Smooth muscle cell (in vitro differentiated cells): Measurements from ENCODE around the gene GALNT1. TPM values are rescaled to one million over a fixed set of nuclear protein-coding genes. Genes with fewer than 3 reads are reported as not detected.

Experiments used
- DNase-seq: peaks from one replicate; lab custom pipeline; 2025; ENCODE audit not compliant: unreplicated experiment; lab: John Stamatoyannopoulos, UW
- H2AFZ ChIP-seq: fragments of 200-600 bp; sonication (generic); 2 replicates; pipeline ENCODE4 v1.6.0; 2016; ENCODE audit warnings: antibody characterized with exemption, low read depth, mild to moderate bottlenecking
- H3F3A ChIP-seq: fragments of 200-600 bp; sonication (generic); 2 replicates; pipeline ENCODE4 v1.6.0; 2017; ENCODE audit warnings: antibody characterized with exemption, low read depth
- H3K27ac ChIP-seq: fragments of 200-600 bp; sonication (generic); 2 replicates; pipeline ENCODE4 v1.5.1; 2016; ENCODE audit warnings: low read depth, mild to moderate bottlenecking
- H3K27me3 ChIP-seq: fragments of 200-600 bp; sonication (generic); 2 replicates; pipeline ENCODE4 v1.6.1; 2016; ENCODE audit warnings: low read depth, mild to moderate bottlenecking
- H3K36me3 ChIP-seq: fragments of 200-600 bp; sonication (generic); 2 replicates; pipeline ENCODE4 v1.5.1; 2016; ENCODE audit warnings: low read depth
- H3K4me1 ChIP-seq: fragments of 200-600 bp; sonication (generic); 2 replicates; pipeline ENCODE4 v1.5.1; 2016; ENCODE audit warnings: low read depth
- H3K4me2 ChIP-seq: fragments of 200-600 bp; sonication (generic); 2 replicates; pipeline ENCODE4 v1.6.0; 2016; ENCODE audit warnings: mild to moderate bottlenecking
- H3K4me3 ChIP-seq: fragments of 200-600 bp; sonication (generic); 2 replicates; pipeline ENCODE4 v1.5.1; 2016; ENCODE audit warnings: mild to moderate bottlenecking
- H3K79me2 ChIP-seq: fragments of 200-600 bp; sonication (generic); 2 replicates; pipeline ENCODE4 v1.6.0; 2016; ENCODE audit warnings: low read depth, mild to moderate bottlenecking
- H3K9ac ChIP-seq: fragments of 200-600 bp; sonication (generic); 2 replicates; pipeline ENCODE4 v1.6.0; 2016; ENCODE audit warnings: low read depth
- H3K9me3 ChIP-seq: fragments of 200-600 bp; sonication (generic); replicated peaks from 2 replicates; pipeline ENCODE4 v1.5.1; 2016; ENCODE audit warnings: low read depth
- H4K20me1 ChIP-seq: fragments of 200-600 bp; sonication (generic); 2 replicates; pipeline ENCODE4 v1.6.0; 2016; ENCODE audit warnings: low read depth
- CTCF ChIP-seq: fragments of 200-600 bp; sonication (generic); IDR thresholded peaks from 2 replicates; pipeline ENCODE4 v1.5.1; 2017; ENCODE audit warnings: borderline replicate concordance, mild to moderate bottlenecking, antibody characterized with exemption; ENCODE audit not compliant: insufficient read depth, poor library complexity, severe bottlenecking
- WGBS: methylation state at CpG from one replicate; pipeline ENCODE4 v1.1.7; 2016; ENCODE audit warnings: low lambda C conversion rate; 5-methylcytosine and 5-hydroxymethylcytosine counted together
- polyA plus RNA-seq: library from polyadenylated mRNA; unstranded; fragments of >200 nt; fragmentation: Nextera tagmentation; extraction: Ambion mirVana; gene quantifications from 2 replicates; pipeline ENCODE4 v1.2.1, GENCODE V29; 2016
- total RNA-seq: library from RNA; depleted of rRNA; stranded (reverse); fragments of >200 nt; gene quantifications from 2 replicates; pipeline ENCODE4 v1.2.3, GENCODE V29; 2014

The GALNT1 gene
- total and polyA plus RNA-seq, 2 experiments from 2014 or later: 151 to 195 TPM

GRCh38 chr18:35597758-35598157, 16.2 kb downstream of the GALNT1 start:
- peaks cover 5% of the 10 kb centered on the region for H3K4me1 ChIP-seq
- 100% methylated on average over 2 of the region's 4 CpGs for WGBS
- no peak overlapping the region for H3K4me3 ChIP-seq
- H3K27me3 ChIP-seq: no peaks in the 10 kb centered on the region
- DNase-seq: no peak
- H3K27ac ChIP-seq: no peak overlapping the region
- no peak for TF ChIP-seq CTCF
- H3K9me3 ChIP-seq: peaks cover 16% of the 10 kb centered on the region
- H4K20me1 ChIP-seq: peaks cover 44% of the 10 kb centered on the region
- H3F3A ChIP-seq: no peaks in the 10 kb centered on the region
- peaks cover 98% of the 10 kb centered on the region for H3K79me2 ChIP-seq
- H3K4me2 ChIP-seq: no peak overlapping the region
- no peak overlapping the region for H3K9ac ChIP-seq
- no peak overlapping the region for H2AFZ ChIP-seq
- peaks cover 8% of the 10 kb centered on the region for H3K36me3 ChIP-seq

DNA sequence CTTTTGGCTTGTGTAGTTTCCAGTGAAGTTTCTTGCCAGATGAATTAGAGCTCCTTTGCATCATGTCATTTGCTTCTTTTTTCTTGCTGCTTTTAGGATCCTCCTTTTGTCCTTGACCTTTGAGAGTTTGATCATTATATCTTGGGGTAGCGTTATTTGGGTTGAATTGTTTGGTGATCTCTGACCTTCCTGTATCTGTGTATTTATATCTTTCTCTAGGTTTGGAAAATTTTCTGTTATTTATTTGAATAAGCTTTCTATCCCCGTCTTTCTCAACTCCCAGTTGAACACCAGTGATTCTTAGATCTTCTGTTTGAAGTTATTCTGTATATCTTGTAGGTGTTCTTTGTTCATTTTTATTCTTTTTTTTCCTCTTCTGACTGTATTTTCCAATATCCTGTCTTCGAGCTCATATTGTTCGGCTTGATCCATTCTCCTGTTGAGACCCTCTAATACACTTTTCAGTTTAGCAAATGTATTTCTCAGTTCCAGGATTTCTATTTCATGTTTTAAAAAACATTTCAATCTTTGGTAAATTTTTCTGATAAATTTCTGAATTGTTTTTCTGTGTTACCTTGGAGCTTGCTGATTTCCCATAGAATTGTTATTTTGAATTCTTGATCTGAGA, 20.8 kb downstream of the GALNT1 start:
- WGBS: 96% methylated on average over 4 of the region's 4 CpGs
- H3K9ac ChIP-seq: no peak overlapping the region

DNA sequence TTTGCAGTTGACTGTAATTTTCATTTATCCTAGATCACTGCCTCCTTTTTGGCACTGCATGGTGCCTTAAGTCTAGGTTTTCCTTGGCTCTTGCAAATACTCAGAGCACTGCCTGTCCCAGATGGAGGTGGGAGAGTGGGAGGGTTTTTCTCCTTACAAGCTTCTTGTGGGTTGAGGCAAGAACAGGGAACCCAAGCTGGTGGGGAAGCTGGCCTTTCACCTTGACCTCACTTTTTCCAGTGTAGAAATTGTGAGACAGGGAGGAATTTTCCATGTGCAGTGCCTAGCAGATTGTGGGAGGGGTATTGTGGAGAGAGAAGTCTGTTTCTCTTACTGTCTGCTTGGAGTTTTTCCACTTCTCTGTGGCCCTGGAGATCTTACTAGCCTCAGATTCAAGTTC, 21.5 kb downstream of the GALNT1 start:
- H3K4me2 ChIP-seq: no peak overlapping the region
- peaks cover 18% of the 10 kb centered on the region for H3K9me3 ChIP-seq
- TF ChIP-seq CTCF: no peak
- peaks cover 32% of the 10 kb centered on the region for H4K20me1 ChIP-seq
- peaks cover 100% of the 10 kb centered on the region for H3K79me2 ChIP-seq
- no peak overlapping the region for H3K9ac ChIP-seq
- no peak for DNase-seq
- no peaks in the 10 kb centered on the region for H3F3A ChIP-seq
- H3K36me3 ChIP-seq: peaks cover 8% of the 10 kb centered on the region
- H3K27ac ChIP-seq: no peak overlapping the region
- H3K4me1 ChIP-seq: no peaks in the 10 kb centered on the region
- no peak overlapping the region for H3K4me3 ChIP-seq
- no peaks in the 10 kb centered on the region for H3K27me3 ChIP-seq
- H2AFZ ChIP-seq: no peak overlapping the region

More for the DNA sequence above, 20.8 kb downstream of the GALNT1 start:
- no peaks in the 10 kb centered on the region for H3K4me1 ChIP-seq
- peaks cover 98% of the 10 kb centered on the region for H3K79me2 ChIP-seq
- no peak overlapping the region for H2AFZ ChIP-seq
- DNase-seq: no peak
- H3F3A ChIP-seq: no peaks in the 10 kb centered on the region
- no peaks in the 10 kb centered on the region for H3K27me3 ChIP-seq
- H4K20me1 ChIP-seq: peaks cover 31% of the 10 kb centered on the region
- no peak for TF ChIP-seq CTCF
- H3K36me3 ChIP-seq: peaks cover 8% of the 10 kb centered on the region
- no peak overlapping the region for H3K4me3 ChIP-seq
- H3K27ac ChIP-seq: no peak overlapping the region
- H3K9me3 ChIP-seq: peaks cover 18% of the 10 kb centered on the region
- no peak overlapping the region for H3K4me2 ChIP-seq

DNA sequence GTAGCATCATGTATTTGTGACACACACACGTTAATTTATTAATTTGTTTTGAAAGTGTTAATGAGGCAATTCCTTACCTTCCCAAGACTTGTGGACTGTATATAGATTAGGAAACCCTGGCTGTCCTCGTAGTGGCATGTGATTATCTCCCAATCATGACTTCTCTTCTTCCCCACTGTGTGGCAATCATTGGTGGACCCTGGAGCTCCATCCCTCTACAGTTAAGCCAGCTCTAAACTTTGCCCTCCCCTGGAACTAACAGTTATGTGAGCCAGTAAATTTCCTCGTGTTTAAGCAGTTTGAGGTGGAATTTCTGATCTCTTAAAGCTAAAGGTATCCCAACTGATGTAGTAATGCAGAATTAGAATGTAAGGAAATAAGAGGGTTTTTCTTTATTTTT, 22.0 kb downstream of the GALNT1 start:
- Histone ChIP-seq H3K9me3 (peaks cover 18% of the 10 kb centered on the region), H3K27me3 (no peaks in the 10 kb centered on the region), H4K20me1 (peaks cover 37% of the 10 kb centered on the region), H3F3A (no peaks in the 10 kb centered on the region), H2AFZ (no peak overlapping the region), H3K79me2 (peaks cover 100% of the 10 kb centered on the region), H3K27ac (no peak overlapping the region), H3K4me3 (no peak overlapping the region), H3K9ac (no peak overlapping the region), H3K4me2 (no peak overlapping the region), H3K4me1 (no peaks in the 10 kb centered on the region), H3K36me3 (peaks cover 8% of the 10 kb centered on the region)
- DNase-seq: no peak
- 91% methylated on average over 3 of the region's 3 CpGs for WGBS
- TF ChIP-seq CTCF: no peak
